Thoracic aorta (tissue), 2 donors: ENCODE data around the gene PEPD. TPM values are rescaled to one million over a fixed set of nuclear protein-coding genes. Genes with fewer than 3 reads are reported as not detected.

Experiments used
- ATAC-seq: fragments of 150-250 bp; one replicate; pipeline ENCODE4 v1.8.0; 2017; ENCODE audit warnings: low read depth; ENCODE audit not compliant: insufficient number of reproducible peaks, low FRiP score
- DNase-seq: peaks from one replicate; pipeline ENCODE4 v3.0.0-alpha.2; 2020; ENCODE audit warnings: low spot score
- H3K27ac ChIP-seq, 2 donors: fragments of 200-600 bp; sonication (generic); 1 replicate in 1 of 2; 2 replicates in 1 of 2; pipeline ENCODE4 v1.5.1; 2016; ENCODE audit warnings: mild to moderate bottlenecking in 2 of 2, moderate library complexity in 2 of 2
- H3K27me3 ChIP-seq: fragments of 200-600 bp; sonication (generic); replicated peaks from 2 replicates; pipeline ENCODE4 v1.6.0; 2016; ENCODE audit warnings: mild to moderate bottlenecking; ENCODE audit not compliant: insufficient read depth
- H3K36me3 ChIP-seq: fragments of 200-600 bp; sonication (generic); one replicate; pipeline ENCODE4 v1.5.1; 2016
- H3K4me1 ChIP-seq, 2 donors: fragments of 200-600 bp; sonication (generic); 1 replicate in 1 of 2; 2 replicates in 1 of 2; pipeline versions ENCODE4 v1.5.1 to v1.6.0; 2016; ENCODE audit warnings: low read depth in 2 of 2, mild to moderate bottlenecking in 1 of 2; ENCODE audit not compliant: control insufficient read depth in 1 of 2
- H3K4me3 ChIP-seq: fragments of 200-600 bp; sonication (generic); 2 replicates; pipeline ENCODE4 v1.5.1; 2016; ENCODE audit warnings: mild to moderate bottlenecking
- H3K9me3 ChIP-seq: fragments of 200-600 bp; sonication (generic); 2 replicates; pipeline ENCODE4 v1.5.1; 2016
- total RNA-seq, 2 donors: library from RNA; depleted of rRNA; stranded (reverse); fragments of >200 nt; gene quantifications; one replicate each; pipeline versions ENCODE4 v1.1.0 to v1.2.3, GENCODE V29; 2016
- TF ChIP-seq, protein P1 (sequence below): fragments of 200-600 bp; sonication (generic); IDR thresholded peaks from one replicate; pipeline ENCODE4 v1.5.1; 2019; ENCODE audit warnings: antibody characterized with exemption

The PEPD gene
- total RNA-seq, 2 donors from 2014 or later: 48.7 to 70.9 TPM

DNA sequence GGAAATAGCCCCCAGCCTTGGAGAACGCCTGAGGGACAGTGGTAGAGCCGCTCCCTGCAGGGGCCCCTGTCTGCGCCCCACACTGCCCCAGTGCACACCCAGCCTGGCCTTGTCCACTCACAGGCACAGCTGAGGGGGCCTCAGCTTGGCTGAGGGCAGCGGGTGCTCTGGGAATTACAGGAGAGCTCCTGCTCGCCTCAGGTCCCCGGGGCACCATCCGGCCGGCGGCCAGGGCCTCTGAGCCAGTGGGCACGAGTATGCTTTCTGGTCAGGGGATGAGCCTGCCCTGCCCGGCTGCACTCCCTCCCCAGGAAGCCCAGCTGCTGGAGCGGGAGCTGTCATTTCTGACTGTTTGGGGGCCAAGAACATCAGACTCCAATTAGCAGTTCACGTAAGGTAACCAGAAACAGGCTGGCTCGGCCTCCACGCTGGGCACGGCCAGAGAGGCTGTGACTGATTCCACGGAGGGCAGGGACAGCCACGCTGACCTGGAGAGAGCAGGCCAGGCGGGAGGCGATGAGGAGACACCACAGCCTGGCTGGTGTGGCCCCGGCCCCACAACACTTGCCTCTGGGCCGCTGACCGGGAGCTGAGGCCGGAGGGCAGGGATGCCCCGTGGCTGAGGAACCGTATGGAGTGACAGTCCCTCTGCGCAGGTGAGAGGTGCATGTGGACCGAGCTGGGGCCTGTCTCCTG, 132.7 kb downstream of the PEPD start:
- Histone ChIP-seq H3K27ac (peak overlapping the region in 1 of 2 donors; percentile 20), H3K4me1 (peaks cover 10 to 38% of the 10 kb centered on the region in 2 donors), H3K27me3 (no peaks in the 10 kb centered on the region), H3K36me3 (peaks cover 13% of the 10 kb centered on the region), H3K9me3 (no peaks in the 10 kb centered on the region), H3K4me3 (peak overlapping the region; percentile 27)
- ATAC-seq (no peak), DNase-seq (no peak)
- TF ChIP-seq, protein P1, sequence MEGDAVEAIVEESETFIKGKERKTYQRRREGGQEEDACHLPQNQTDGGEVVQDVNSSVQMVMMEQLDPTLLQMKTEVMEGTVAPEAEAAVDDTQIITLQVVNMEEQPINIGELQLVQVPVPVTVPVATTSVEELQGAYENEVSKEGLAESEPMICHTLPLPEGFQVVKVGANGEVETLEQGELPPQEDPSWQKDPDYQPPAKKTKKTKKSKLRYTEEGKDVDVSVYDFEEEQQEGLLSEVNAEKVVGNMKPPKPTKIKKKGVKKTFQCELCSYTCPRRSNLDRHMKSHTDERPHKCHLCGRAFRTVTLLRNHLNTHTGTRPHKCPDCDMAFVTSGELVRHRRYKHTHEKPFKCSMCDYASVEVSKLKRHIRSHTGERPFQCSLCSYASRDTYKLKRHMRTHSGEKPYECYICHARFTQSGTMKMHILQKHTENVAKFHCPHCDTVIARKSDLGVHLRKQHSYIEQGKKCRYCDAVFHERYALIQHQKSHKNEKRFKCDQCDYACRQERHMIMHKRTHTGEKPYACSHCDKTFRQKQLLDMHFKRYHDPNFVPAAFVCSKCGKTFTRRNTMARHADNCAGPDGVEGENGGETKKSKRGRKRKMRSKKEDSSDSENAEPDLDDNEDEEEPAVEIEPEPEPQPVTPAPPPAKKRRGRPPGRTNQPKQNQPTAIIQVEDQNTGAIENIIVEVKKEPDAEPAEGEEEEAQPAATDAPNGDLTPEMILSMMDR: no peak

GRCh38 chr19:33388231-33388724, 133.3 kb downstream of the PEPD start:
- H3K36me3 ChIP-seq: peaks cover 13% of the 10 kb centered on the region
- no peaks in the 10 kb centered on the region for H3K27me3 ChIP-seq
- H3K4me3 ChIP-seq: peak overlapping the region; percentile 27
- TF ChIP-seq, protein P1: no peak
- peaks cover 10 to 38% of the 10 kb centered on the region in 2 donors for H3K4me1 ChIP-seq
- H3K9me3 ChIP-seq: no peaks in the 10 kb centered on the region
- ATAC-seq (no peak), DNase-seq (no peak)
- peak overlapping the region in 1 of 2 donors; percentile 20 for H3K27ac ChIP-seq

GRCh38 chr19:33387351-33388230, 134.0 kb downstream of the PEPD start:
- TF ChIP-seq, protein P1: no peak
- no peak for ATAC-seq
- Histone ChIP-seq H3K36me3 (peaks cover 13% of the 10 kb centered on the region), H3K27me3 (no peaks in the 10 kb centered on the region), H3K27ac (peak overlapping the region in 1 of 2 donors; percentile 20), H3K4me1 (peaks cover 10 to 38% of the 10 kb centered on the region in 2 donors), H3K9me3 (no peaks in the 10 kb centered on the region), H3K4me3 (no peak overlapping the region)
- DNase-seq: no peak

GRCh38 chr19:33386361-33386858, 135.2 kb downstream of the PEPD start:
- DNase-seq (no peak), ATAC-seq (no peak)
- Histone ChIP-seq H3K9me3 (no peaks in the 10 kb centered on the region), H3K27me3 (no peaks in the 10 kb centered on the region), H3K4me1 (peaks cover 10 to 31% of the 10 kb centered on the region in 2 donors), H3K36me3 (peaks cover 13% of the 10 kb centered on the region), H3K27ac (no peak overlapping the region), H3K4me3 (no peak overlapping the region)
- TF ChIP-seq, protein P1: no peak

DNA sequence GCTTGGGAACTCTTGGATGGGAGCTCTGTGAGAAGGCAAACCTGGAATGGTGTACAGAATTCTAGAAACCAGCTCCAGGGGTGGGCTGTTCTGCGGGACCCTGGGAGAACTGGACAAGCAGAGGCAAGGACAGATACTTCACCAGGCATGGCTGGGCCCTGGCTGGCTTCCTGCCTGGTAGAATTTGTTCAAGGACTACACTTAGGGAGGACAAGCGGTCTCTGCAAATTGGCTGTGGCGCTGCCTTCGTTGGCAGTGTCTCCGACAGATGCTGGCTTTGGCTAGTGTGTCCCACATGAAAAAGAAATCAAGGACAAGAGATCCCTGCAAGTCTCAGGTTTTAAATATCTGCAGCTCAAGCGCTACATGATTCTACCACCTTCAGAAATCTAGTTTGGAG, 135.6 kb downstream of the PEPD start:
- Histone ChIP-seq H3K4me3 (no peak overlapping the region), H3K27ac (no peak overlapping the region), H3K36me3 (peaks cover 13% of the 10 kb centered on the region), H3K9me3 (no peaks in the 10 kb centered on the region), H3K4me1 (peaks cover 10 to 31% of the 10 kb centered on the region in 2 donors), H3K27me3 (no peaks in the 10 kb centered on the region)
- ATAC-seq (no peak), DNase-seq (no peak)
- TF ChIP-seq, protein P1: no peak
